Muscle of leg (tissue), 11 donors: Measurements from ENCODE around the gene NIT1. TPM values are rescaled to one million over a fixed set of nuclear protein-coding genes. Genes with fewer than 3 reads are reported as not detected.
"Not testable (repeated sequence)": the region's sequence is repeated elsewhere in the genome, so short reads cannot be mapped to it uniquely, and the experiment has no call there.

ENCODE experiments used
- DNase-seq: peaks from one replicate; pipeline ENCODE4 v3.0.0; 2013
- H3K27ac ChIP-seq: one replicate; pipeline ENCODE4 v1.5.1; 2013; ENCODE audit warnings: mild to moderate bottlenecking, low read length, control low read depth
- H3K27me3 ChIP-seq: one replicate; pipeline ENCODE4 v1.6.1; 2013; ENCODE audit warnings: low read length; ENCODE audit not compliant: control insufficient read depth, insufficient read depth
- H3K36me3 ChIP-seq: one replicate; pipeline ENCODE4 v1.6.1; 2013; ENCODE audit warnings: low read length; ENCODE audit not compliant: control insufficient read depth, insufficient read depth
- H3K4me1 ChIP-seq: one replicate; pipeline ENCODE4 v1.6.1; 2013; ENCODE audit warnings: low read length; ENCODE audit not compliant: control insufficient read depth, insufficient read depth
- H3K4me3 ChIP-seq: one replicate; pipeline ENCODE4 v1.5.1; 2013; ENCODE audit warnings: low read length, control low read depth
- H3K9me3 ChIP-seq: replicated peaks from 2 replicates; pipeline ENCODE4 v1.6.1; 2013; ENCODE audit warnings: low read depth, low read length; ENCODE audit not compliant: control insufficient read depth
- WGBS: methylation state at CpG from one replicate; pipeline ENCODE4 v1.1.5; 2013; ENCODE audit warnings: missing lambda C conversion rate; ENCODE audit not compliant: insufficient coverage; 5-methylcytosine and 5-hydroxymethylcytosine counted together
- polyA plus RNA-seq, 8 donors: library from polyadenylated mRNA; unstranded; fragments of 120-200 nt; gene quantifications; one replicate each; pipeline versions ENCODE4 v1.2.1 to v1.2.3, GENCODE V29; 2013; ENCODE audit warnings: inconsistent platforms in 1 of 8, low replicate concordance in 1 of 8; ENCODE audit not compliant: insufficient read length in 8 of 8, insufficient read depth in 1 of 8
- total RNA-seq: library from RNA; stranded (reverse); fragments of 120-200 nt; gene quantifications from one replicate; pipeline ENCODE4 v1.2.4, GENCODE V29; 2013

The NIT1 gene
- total and polyA plus RNA-seq, 9 donors: 26.7 to 34.3 (median 29.6) TPM

- Histone ChIP-seq H3K27me3 (no peaks in the 10 kb centered on the region), H3K27ac (no peak overlapping the region), H3K36me3 (peaks cover 2% of the 10 kb centered on the region), H3K4me3 (no peak overlapping the region), H3K9me3 (no peaks in the 10 kb centered on the region), H3K4me1 (peaks cover 4% of the 10 kb centered on the region)
- WGBS: no CpG with 5 or more reads among the region's 2 CpGs
- DNase-seq: no peak
These were observed 6.4 kb upstream of the NIT1 start for GRCh38 chr1:161111527-161111926.

- H3K4me1 ChIP-seq: peaks cover 15% of the 10 kb centered on the region
- H3K9me3 ChIP-seq: no peaks in the 10 kb centered on the region
- peaks cover 2% of the 10 kb centered on the region for H3K36me3 ChIP-seq
- no peaks in the 10 kb centered on the region for H3K27me3 ChIP-seq
- DNase-seq: no peak
- no peak overlapping the region for H3K27ac ChIP-seq
- H3K4me3 ChIP-seq: no peak overlapping the region
- 100% methylated on average over 1 of the region's 1 CpG for WGBS
These were observed 4.0 kb upstream of the NIT1 start for GRCh38 chr1:161113915-161114314.

- DNase-seq: no peak
- Histone ChIP-seq H3K9me3 (no peaks in the 10 kb centered on the region), H3K4me3 (no peak overlapping the region), H3K4me1 (peaks cover 22% of the 10 kb centered on the region), H3K27me3 (no peaks in the 10 kb centered on the region), H3K27ac (no peak overlapping the region), H3K36me3 (peaks cover 5% of the 10 kb centered on the region)
- whole genome bisulfite sequencing: no CpG with 5 or more reads among the region's 2 CpGs
These were observed 3.3 kb upstream of the NIT1 start for GRCh38 chr1:161114556-161114955.

GRCh38 chr1:161115132-161115711 lies 2.7 kb upstream of the NIT1 start:
- H3K36me3 ChIP-seq: peaks cover 12% of the 10 kb centered on the region
- H3K9me3 ChIP-seq: no peaks in the 10 kb centered on the region
- no peak for DNase-seq
- H3K27ac ChIP-seq: no peak overlapping the region
- 94% methylated on average over 10 of the region's 12 CpGs for WGBS
- no peaks in the 10 kb centered on the region for H3K27me3 ChIP-seq
- H3K4me3 ChIP-seq: no peak overlapping the region
- H3K4me1 ChIP-seq: peaks cover 26% of the 10 kb centered on the region

GRCh38 chr1:161115961-161116360 lies 1.9 kb upstream of the NIT1 start:
- not testable (repeated sequence) for H3K9me3 ChIP-seq, H3K27me3 ChIP-seq, DNase-seq, H3K27ac ChIP-seq, H3K4me3 ChIP-seq
- peaks cover 19% of the 10 kb centered on the region for H3K36me3 ChIP-seq
- 90% methylated on average over 5 of the region's 6 CpGs for WGBS
- H3K4me1 ChIP-seq: peaks cover 28% of the 10 kb centered on the region

- Histone ChIP-seq H3K4me1 (peaks cover 28% of the 10 kb centered on the region), H3K4me3 (no peak overlapping the region), H3K27me3 (no peaks in the 10 kb centered on the region), H3K9me3 (no peaks in the 10 kb centered on the region), H3K27ac (peak overlapping the region; percentile 98), H3K36me3 (peaks cover 50% of the 10 kb centered on the region)
- 55% methylated on average over 9 of the region's 10 CpGs for WGBS
- peak; percentile 86 for DNase-seq
These were observed 1.4 kb downstream of the NIT1 start for GRCh38 chr1:161119092-161119903.

- Histone ChIP-seq H3K4me3 (no peak overlapping the region), H3K27ac (no peak overlapping the region), H3K9me3 (no peaks in the 10 kb centered on the region), H3K4me1 (peaks cover 28% of the 10 kb centered on the region), H3K27me3 (no peaks in the 10 kb centered on the region), H3K36me3 (peaks cover 59% of the 10 kb centered on the region)
- no CpG with 5 or more reads among the region's 3 CpGs for WGBS
- no peak for DNase-seq
These were observed 3.2 kb downstream of the NIT1 start for GRCh38 chr1:161121042-161121650.

GRCh38 chr1:161121834-161122233 lies 3.9 kb downstream of the NIT1 start:
- H3K4me3 ChIP-seq: no peak overlapping the region
- no peaks in the 10 kb centered on the region for H3K27me3 ChIP-seq
- DNase-seq: no peak
- H3K27ac ChIP-seq: no peak overlapping the region
- WGBS: 72% methylated on average over 2 of the region's 4 CpGs
- H3K9me3 ChIP-seq: no peaks in the 10 kb centered on the region
- peaks cover 63% of the 10 kb centered on the region for H3K36me3 ChIP-seq
- H3K4me1 ChIP-seq: peaks cover 22% of the 10 kb centered on the region

GRCh38 chr1:161122967-161123366 lies 5.1 kb downstream of the NIT1 start:
- DNase-seq: no peak
- WGBS: 69% methylated on average over 3 of the region's 6 CpGs
- peaks cover 21% of the 10 kb centered on the region for H3K4me1 ChIP-seq
- no peak overlapping the region for H3K27ac ChIP-seq
- H3K27me3 ChIP-seq: no peaks in the 10 kb centered on the region
- H3K36me3 ChIP-seq: peaks cover 72% of the 10 kb centered on the region
- no peak overlapping the region for H3K4me3 ChIP-seq
- H3K9me3 ChIP-seq: no peaks in the 10 kb centered on the region

GRCh38 chr1:161127649-161128048 lies 9.7 kb downstream of the NIT1 start:
- no peaks in the 10 kb centered on the region for H3K9me3 ChIP-seq
- H3K36me3 ChIP-seq: peaks cover 56% of the 10 kb centered on the region
- H3K4me1 ChIP-seq: peaks cover 22% of the 10 kb centered on the region
- no peak overlapping the region for H3K27ac ChIP-seq
- no CpG with 5 or more reads among the region's 2 CpGs for WGBS
- DNase-seq: no peak
- H3K4me3 ChIP-seq: no peak overlapping the region
- no peaks in the 10 kb centered on the region for H3K27me3 ChIP-seq
